Left renal pelvis (tissue), 4 donors: ENCODE results near the gene ANKAR. TPM values are rescaled to one million over a fixed set of nuclear protein-coding genes. Genes with fewer than 3 reads are reported as not detected.
"Not testable (repeated sequence)": the region's sequence is repeated elsewhere in the genome, so short reads cannot be mapped to it uniquely, and the experiment has no call there.

Experiments
- DNase-seq, 4 donors: peaks; one replicate each; pipeline ENCODE4 v3.0.0-alpha.2; 2013; ENCODE audit warnings: low read depth in 4 of 4, low spot score in 3 of 4
- polyA plus RNA-seq, 4 donors: library from polyadenylated mRNA; unstranded; fragments of 120-200 nt; gene quantifications; one replicate each; pipeline ENCODE4 v1.2.1, GENCODE V29; 2013; ENCODE audit not compliant: insufficient read length in 4 of 4

ANKAR gene
- polyA plus RNA-seq, 4 donors = 8.8 to 11.4 (median 10.0) TPM

DNA sequence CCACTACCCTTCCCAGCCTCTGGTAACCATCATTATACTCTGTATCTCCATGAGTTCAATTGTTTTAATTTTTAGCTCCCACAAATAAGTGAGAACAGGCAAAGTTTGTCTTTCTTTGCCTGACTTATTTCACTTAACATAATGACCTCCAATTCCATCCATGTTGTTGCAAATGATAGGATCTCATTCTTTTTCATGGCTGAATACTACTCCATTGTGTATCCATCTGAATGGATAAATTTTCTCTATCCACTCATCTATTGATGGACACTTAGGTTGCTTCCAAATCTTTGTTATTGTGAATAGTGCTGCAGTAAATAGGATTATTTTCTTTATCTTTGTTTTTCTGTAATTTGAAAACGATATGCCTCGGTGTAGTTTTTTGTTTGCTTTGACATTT, 26.2 kb downstream of the ANKAR start:
- DNase-seq = no peak

DNA sequence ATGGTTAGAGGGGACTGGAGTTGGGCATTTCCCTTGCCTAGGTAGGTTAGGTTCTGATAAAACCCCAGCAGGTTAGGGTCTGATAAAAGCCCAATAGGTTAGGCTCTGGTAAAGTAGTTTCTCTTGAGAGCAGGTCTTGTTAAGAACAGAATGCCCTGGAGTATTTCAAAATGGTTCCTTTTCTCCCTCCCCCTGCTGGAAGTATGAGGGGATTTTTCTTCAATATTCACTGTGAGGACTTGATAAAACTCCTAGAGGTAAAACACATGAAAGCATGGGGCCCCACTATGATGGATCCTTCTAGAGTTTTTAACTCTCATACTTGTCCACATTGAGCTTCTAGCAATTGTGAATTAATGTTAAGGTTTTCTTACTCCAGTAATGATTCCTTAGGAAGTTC, 27.6 kb downstream of the ANKAR start:
- DNase-seq = no peak

DNA sequence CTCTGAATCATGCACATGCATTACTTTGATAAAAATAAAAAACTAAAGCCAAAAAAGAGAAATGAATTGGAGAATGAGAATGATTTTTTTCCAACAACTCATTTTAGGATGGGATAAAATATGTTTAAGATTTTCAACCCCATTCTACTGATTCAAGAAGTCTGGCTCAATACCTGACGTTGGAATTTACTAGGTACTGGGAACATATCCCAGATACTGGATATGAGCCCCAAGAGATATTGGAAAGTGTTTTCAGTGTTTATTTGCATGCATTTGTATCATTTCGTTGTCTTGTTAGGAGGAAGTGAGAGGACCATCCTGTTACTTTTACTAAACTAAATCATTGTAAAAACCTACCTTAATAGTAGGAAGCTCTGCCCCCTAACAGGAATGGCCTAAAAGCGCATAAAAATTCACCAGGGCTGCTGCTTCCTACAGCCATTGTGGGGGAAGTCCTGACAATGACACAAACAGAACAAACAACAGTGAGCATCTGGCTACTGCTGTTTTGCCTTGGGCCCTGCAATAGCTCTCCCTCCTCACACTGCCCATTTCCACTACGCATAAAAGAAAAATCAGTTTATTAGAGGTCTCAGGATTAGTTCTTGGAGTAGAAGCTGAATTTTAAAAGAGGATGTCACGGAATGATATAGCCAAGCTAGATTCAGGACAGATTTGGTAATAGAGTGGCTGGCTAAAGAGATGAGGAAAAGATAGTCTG, 35.2 kb downstream of the ANKAR start:
- no peak for DNase-seq

DNA sequence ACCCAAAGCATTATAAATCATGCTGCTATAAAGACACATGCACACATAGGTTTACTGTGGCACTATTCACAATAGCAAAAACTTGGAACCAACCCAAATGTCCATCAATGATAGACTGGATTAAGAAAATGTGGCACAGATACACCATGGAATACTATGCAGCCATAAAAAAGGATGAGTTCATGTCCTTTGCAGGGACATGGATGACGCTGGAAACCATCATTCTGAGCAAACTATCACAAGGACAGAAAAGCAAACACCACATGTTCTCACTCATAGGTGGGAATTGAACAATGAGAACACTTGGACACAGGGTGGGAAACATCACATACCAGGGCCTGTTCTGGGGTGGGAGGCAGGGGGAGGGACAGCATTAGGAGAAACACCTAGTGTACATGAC, 43.1 kb downstream of the ANKAR start:
- DNase-seq = not testable (repeated sequence)

DNA sequence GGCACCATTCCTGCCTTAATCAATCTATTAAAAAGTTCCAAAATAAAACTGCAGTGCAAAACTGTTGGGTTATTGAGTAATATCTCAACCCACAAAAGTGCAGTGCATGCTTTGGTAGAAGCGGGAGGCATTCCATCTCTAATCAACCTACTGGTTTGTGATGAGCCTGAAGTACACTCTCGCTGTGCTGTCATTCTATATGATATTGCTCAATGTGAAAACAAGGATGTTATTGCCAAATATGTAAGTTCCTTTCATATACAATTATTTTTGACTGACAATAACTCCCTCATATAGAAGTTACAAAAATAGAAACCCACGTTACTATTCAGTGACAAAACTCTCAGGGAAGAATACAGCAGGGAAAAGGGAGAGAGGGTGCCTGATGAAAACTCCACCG, 45.1 kb downstream of the ANKAR start:
- DNase-seq = no peak

DNA sequence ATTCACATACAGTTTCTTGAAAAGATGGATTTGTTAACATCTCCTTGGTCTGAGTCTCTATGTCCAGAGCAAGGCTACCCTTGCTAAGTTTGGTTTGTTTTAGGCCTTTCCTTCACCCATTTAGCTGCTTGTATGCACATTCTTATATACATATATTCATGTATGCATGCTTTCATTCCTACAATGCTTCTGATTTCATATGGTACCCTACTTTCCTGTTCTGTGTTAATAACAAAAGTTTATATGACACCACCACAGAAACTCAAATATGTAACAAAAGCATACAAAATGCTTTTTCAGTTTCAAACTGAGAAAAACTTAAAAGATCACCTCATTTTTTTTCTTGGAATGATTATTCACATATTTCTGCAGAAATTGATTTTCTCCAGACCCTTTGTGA, 48.7 kb downstream of the ANKAR start:
- no peak for DNase-seq

Other genes starting within 250 kb of the ANKAR start
- gene WDR75, start 233.2 kb upstream of the ANKAR start, polyA plus RNA-seq = 10 to 100 TPM; 44.6 to 57.1 (median 49.2) TPM
- gene SLC40A1, start 93.9 kb upstream of the ANKAR start, polyA plus RNA-seq = 100 to 1,000 TPM; 103 to 145 (median 121) TPM
- 10 to 100 TPM; 52.2 to 72.0 (median 60.1) TPM for gene ASNSD1, start 13.2 kb upstream of the ANKAR start, polyA plus RNA-seq
- gene OSGEPL1, start 88.1 kb downstream of the ANKAR start, polyA plus RNA-seq = 10 to 100 TPM; 18.2 to 24.8 (median 18.6) TPM
- 100 to 1,000 TPM in 2 of 4 donors, 10 to 100 TPM in 2; 78.2 to 114 (median 95.1) TPM for gene ORMDL1, start 109.7 kb downstream of the ANKAR start, polyA plus RNA-seq
- 10 to 100 TPM; 34.1 to 45.9 (median 43.5) TPM for gene PMS1, start 109.8 kb downstream of the ANKAR start, polyA plus RNA-seq